ENCODE results near the gene SYTL3.
A peak's percentile ranks its signal among the peaks of the same experiment; 100 is the strongest.

DNA sequence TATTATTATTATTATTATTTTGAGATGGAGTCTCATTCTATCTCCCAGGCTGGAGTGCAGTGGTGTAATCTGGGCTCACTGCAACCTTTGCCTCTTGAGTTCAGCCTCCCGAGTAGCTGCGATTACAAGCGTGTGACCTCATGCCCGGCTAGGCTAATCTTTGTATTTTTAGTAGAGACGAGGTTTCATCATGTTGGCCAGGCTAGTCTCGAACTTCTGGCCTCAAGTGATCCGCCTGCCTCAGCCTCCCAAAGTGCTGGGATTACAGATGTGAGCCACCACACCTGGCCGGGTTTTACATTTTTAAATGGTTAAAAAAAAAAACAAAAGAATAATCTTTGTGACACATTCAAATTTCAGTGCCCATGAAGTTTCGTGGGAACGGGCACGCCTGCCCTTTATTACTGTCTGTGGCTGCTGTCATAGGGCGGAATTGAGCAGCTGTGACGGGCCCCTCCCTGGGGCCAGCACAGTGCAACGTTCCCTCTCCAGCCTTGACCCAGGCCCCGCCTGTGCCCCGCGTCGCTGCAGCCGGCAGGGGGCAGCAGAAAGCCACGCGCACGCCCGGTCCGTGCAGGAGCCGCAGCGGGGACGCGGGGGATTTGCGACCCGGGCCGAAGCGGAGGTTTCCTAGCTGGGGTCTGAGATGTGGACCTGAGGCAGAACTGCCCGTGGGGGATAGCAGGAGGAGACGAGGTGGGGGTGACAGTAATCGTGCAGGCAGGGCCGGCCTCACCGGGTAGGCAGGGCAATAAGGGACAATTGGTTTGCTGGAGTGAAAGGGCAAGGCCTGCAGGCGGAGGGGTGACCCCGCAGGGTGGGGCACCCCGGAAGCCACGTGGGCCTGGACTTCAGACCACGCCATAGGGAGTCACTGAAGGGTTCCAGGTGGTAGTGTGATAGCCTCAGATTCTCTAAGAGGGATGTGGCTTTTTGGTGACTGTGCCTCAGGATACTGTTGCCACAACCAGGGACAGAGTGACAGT, 54.3 kb downstream of the SYTL3 start:
- TF ChIP-seq POLR2A (IDR thresholded peaks at IDR 0.05): peak; percentile 26
- peak; percentile 99 to 100 (median 99) for TF ChIP-seq CTCF (IDR thresholded peaks at IDR 0.05)
